PC-3 (cell line): ENCODE results near the gene NEK1.

Source experiments
- CTCF ChIP-seq: fragments of 300-600 bp; sonication (generic); conservative IDR thresholded peaks from 2 replicates; pipeline ENCODE4 v1.5.1; 2017; ENCODE audit warnings: antibody characterized with exemption, low read depth, mild to moderate bottlenecking, low read length
- EZH2 ChIP-seq: fragments of 300-600 bp; sonication (generic); IDR thresholded peaks from one replicate; pipeline ENCODE4 v1.6.1; 2017; ENCODE audit warnings: antibody characterized with exemption, mild to moderate bottlenecking, low read length; ENCODE audit not compliant: unreplicated experiment

- TF ChIP-seq CTCF (no peak), EZH2 (no peak)
Measured at GRCh38 chr4:169366821-169367220, 245.6 kb downstream of the NEK1 start.
